Progenitor cell of endocrine pancreas (in vitro differentiated cells): ENCODE data around the gene ANTXRL. TPM values are rescaled to one million over a fixed set of nuclear protein-coding genes. Genes with fewer than 3 reads are reported as not detected.
"Not testable (repeated sequence)": the region's sequence is repeated elsewhere in the genome, so short reads cannot be mapped to it uniquely, and the experiment has no call there.

Experiments used
- DNase-seq: peaks from one replicate; pipeline ENCODE4 v3.0.0; 2021; ENCODE audit warnings: low spot score; ENCODE audit not compliant: unreplicated experiment
- H3K27ac Mint-ChIP-seq: 2 replicates; pipeline ENCODE4 v1.8.0; 2021; ENCODE audit warnings: mild to moderate bottlenecking, moderate library complexity, mixed read lengths
- H3K27me3 Mint-ChIP-seq: 2 replicates; pipeline ENCODE4 v1.8.0; 2021; ENCODE audit warnings: mixed read lengths
- H3K36me3 Mint-ChIP-seq: 2 replicates; pipeline ENCODE4 v1.8.0; 2022; ENCODE audit warnings: mixed read lengths; ENCODE audit not compliant: insufficient read depth
- H3K4me1 Mint-ChIP-seq: 2 replicates; pipeline ENCODE4 v1.8.0; 2021; ENCODE audit warnings: low read depth, mixed read lengths
- H3K4me3 Mint-ChIP-seq: 2 replicates; pipeline ENCODE4 v1.8.0; 2021; ENCODE audit warnings: low read depth, mild to moderate bottlenecking, moderate library complexity, mixed read lengths
- H3K9me3 Mint-ChIP-seq: 2 replicates; pipeline ENCODE4 v1.8.0; 2021; ENCODE audit warnings: low read depth, mixed read lengths
- CTCF ChIP-seq: fragments of 200-600 bp; sonication (generic); IDR thresholded peaks from one replicate; pipeline ENCODE4 v1.5.0; 2021; ENCODE audit warnings: antibody characterized with exemption, mild to moderate bottlenecking; ENCODE audit not compliant: unreplicated experiment
- total RNA-seq: library from RNA; stranded (reverse); gene quantifications from 2 replicates; pipeline ENCODE4 v1.2.1, GENCODE V29; 2021

The ANTXRL gene
- total RNA-seq, 1 donor from 2014 or later, result not detected

- DNase-seq, result no peak
These were observed 27.3 kb downstream of the ANTXRL start for GRCh38 chr10:46314071-46314470.

GRCh38 chr10:46315071-46315860, 28.5 kb downstream of the ANTXRL start:
- not testable (repeated sequence) for H3K9me3 Mint-ChIP-seq, H3K27me3 Mint-ChIP-seq, H3K36me3 Mint-ChIP-seq, H3K27ac Mint-ChIP-seq, DNase-seq, H3K4me3 Mint-ChIP-seq
- H3K4me1 Mint-ChIP-seq, result peaks cover 13% of the 10 kb centered on the region

More at GRCh38 chr10:46314071-46314470, 27.3 kb downstream of the ANTXRL start:
- no peaks in the 10 kb centered on the region for H3K36me3 Mint-ChIP-seq
- H3K27me3 Mint-ChIP-seq, result peaks cover 3% of the 10 kb centered on the region
- TF ChIP-seq CTCF, result no peak
- no peak overlapping the region for H3K4me3 Mint-ChIP-seq
- H3K9me3 Mint-ChIP-seq, result no peaks in the 10 kb centered on the region
- peaks cover 13% of the 10 kb centered on the region for H3K4me1 Mint-ChIP-seq
- H3K27ac Mint-ChIP-seq, result no peak overlapping the region

- Mint-ChIP-seq H3K27me3 (peaks cover 3% of the 10 kb centered on the region), H3K36me3 (no peaks in the 10 kb centered on the region), H3K4me1 (peaks cover 13% of the 10 kb centered on the region), H3K4me3 (no peak overlapping the region), H3K27ac (no peak overlapping the region), H3K9me3 (no peaks in the 10 kb centered on the region)
- no peak for TF ChIP-seq CTCF
- no peak for DNase-seq
These were observed 30.6 kb downstream of the ANTXRL start for GRCh38 chr10:46317370-46317769.

GRCh38 chr10:46317889-46318288, 31.1 kb downstream of the ANTXRL start:
- no peak for DNase-seq
- Mint-ChIP-seq H3K9me3 (no peaks in the 10 kb centered on the region), H3K4me3 (no peak overlapping the region), H3K36me3 (no peaks in the 10 kb centered on the region), H3K27ac (no peak overlapping the region), H3K4me1 (peaks cover 13% of the 10 kb centered on the region), H3K27me3 (peaks cover 3% of the 10 kb centered on the region)
- no peak for TF ChIP-seq CTCF

- Mint-ChIP-seq H3K4me1 (peaks cover 13% of the 10 kb centered on the region), H3K9me3 (no peaks in the 10 kb centered on the region), H3K36me3 (no peaks in the 10 kb centered on the region), H3K27ac (no peak overlapping the region), H3K27me3 (peaks cover 3% of the 10 kb centered on the region), H3K4me3 (no peak overlapping the region)
- no peak for TF ChIP-seq CTCF
- no peak for DNase-seq
These were observed 32.0 kb downstream of the ANTXRL start for GRCh38 chr10:46318799-46319198.

- Mint-ChIP-seq H3K9me3 (no peaks in the 10 kb centered on the region), H3K27me3 (peaks cover 3% of the 10 kb centered on the region), H3K27ac (no peak overlapping the region), H3K4me1 (peaks cover 13% of the 10 kb centered on the region), H3K4me3 (no peak overlapping the region), H3K36me3 (no peaks in the 10 kb centered on the region)
- no peak for DNase-seq
- no peak for TF ChIP-seq CTCF
These were observed 32.6 kb downstream of the ANTXRL start for GRCh38 chr10:46319389-46319788.
